Epithelial cell of esophagus (primary cell): ENCODE measurements around the gene CREB3.

Experiments
- DNase-seq: peaks from one replicate; pipeline ENCODE4 v3.0.0; 2010; ENCODE audit warnings: low read depth
- H3K4me3 ChIP-seq: 2 replicates; pipeline ENCODE4 v1.5.1; 2011; ENCODE audit warnings: mild to moderate bottlenecking, low read length, control low read depth
- CTCF ChIP-seq: IDR thresholded peaks from 2 replicates; pipeline ENCODE4 v1.5.1; 2011; ENCODE audit warnings: low read depth, mild to moderate bottlenecking, low read length, control low read depth, inconsistent platforms; ENCODE audit not compliant: insufficient read depth; ENCODE audit errors: missing control alignments

CREB3 gene

GRCh38 chr9:35691757-35692301 is 40.6 kb upstream of the CREB3 start:
- no peak overlapping the region for H3K4me3 ChIP-seq
- no peak for DNase-seq
- TF ChIP-seq CTCF: no peak

- no peak overlapping the region for H3K4me3 ChIP-seq
- TF ChIP-seq CTCF: no peak
- DNase-seq: no peak
Measured at GRCh38 chr9:35695943-35696401, 36.5 kb upstream of the CREB3 start.

- H3K4me3 ChIP-seq: no peak overlapping the region
- peak; percentile 96 for TF ChIP-seq CTCF
- peak; percentile 60 for DNase-seq
Measured at GRCh38 chr9:35696520-35697215, 35.8 kb upstream of the CREB3 start.

GRCh38 chr9:35697486-35697885 is 35.0 kb upstream of the CREB3 start:
- no peak for DNase-seq
- no peak for TF ChIP-seq CTCF
- H3K4me3 ChIP-seq: no peak overlapping the region

- TF ChIP-seq CTCF: no peak
- H3K4me3 ChIP-seq: no peak overlapping the region
Measured at GRCh38 chr9:35698231-35698630, 34.2 kb upstream of the CREB3 start.

GRCh38 chr9:35700031-35700430 is 32.4 kb upstream of the CREB3 start:
- no peak for DNase-seq
- no peak for TF ChIP-seq CTCF
- H3K4me3 ChIP-seq: no peak overlapping the region

More at GRCh38 chr9:35698231-35698630, 34.2 kb upstream of the CREB3 start:
- DNase-seq: no peak

- H3K4me3 ChIP-seq: no peak overlapping the region
- DNase-seq: no peak
- no peak for TF ChIP-seq CTCF
Measured at GRCh38 chr9:35700942-35701341, 31.5 kb upstream of the CREB3 start.
